ENCODE results near the gene MAN1A1. TPM values are rescaled to one million over a fixed set of nuclear protein-coding genes. Genes with fewer than 3 reads are reported as not detected.

The MAN1A1 gene
- total and polyA plus RNA-seq, 2 of the 8 experiments (the other 6 are each of a cell fraction or from before 2014, with no cell fraction given): 1.8 to 5.4 TPM

- no peaks in the 10 kb centered on the region; a peak in 1 of 4 replicates for H3K9me3 ChIP-seq (ENCODE audit: insufficient read depth in 2 of 2, low read depth in 1 of 2, low read length in 1 of 2)
- ChIA-PET CTCF (ENCODE audit: partially characterized antibody) (interaction anchor here (1.4 kb wide), 1 partner anchor 36 kb away, joined by 3 read pairs; no protein-coding TSS in a partner anchor), POLR2A (ENCODE audit: partially characterized antibody) (no interaction called here)
- no peak overlapping the region for H2BK12ac ChIP-seq (ENCODE audit: low read depth, low read length)
- TF ChIP-seq KDM5A (IDR thresholded peaks at IDR 0.05; ENCODE audit: low read length) (no peak), NRF1 (IDR thresholded peaks at IDR 0.05; ENCODE audit: low read depth, low read length) (no peak), POLR2AphosphoS5 (IDR thresholded peaks at IDR 0.05; ENCODE audit: low read depth, low read length) (no peak)
- H3K23ac ChIP-seq (ENCODE audit: insufficient read length): no peak overlapping the region
- no peaks in the 10 kb centered on the region for H4K20me1 ChIP-seq (replicated peaks in 1 of 2; ENCODE audit: control insufficient read depth in 1 of 2, insufficient read depth in 2 of 2, low read length in 2 of 2)
- H3K79me1 ChIP-seq (ENCODE audit: low read depth, low read length): no peaks in the 10 kb centered on the region
- no peak overlapping the region for H3K4ac ChIP-seq (replicated peaks; ENCODE audit: insufficient read length, low read depth, low read length)
- no peak overlapping the region for H4K8ac ChIP-seq (ENCODE audit: extremely low read depth, insufficient read depth, low read length)
- no peak overlapping the region for H3K9ac ChIP-seq (replicated peaks in 1 of 4; ENCODE audit: extremely low read depth in 1 of 4, low read depth in 3 of 4, low read length in 3 of 4)
- FAIRE-seq (no peak), DNase-seq (ENCODE audit: low read depth in 1 of 2, low spot score in 2 of 2) (no peak)
- no peak overlapping the region for H3K4me2 ChIP-seq (ENCODE audit: insufficient read depth in 1 of 2, low read depth in 2 of 2, low read length in 2 of 2)
- H2BK15ac ChIP-seq (ENCODE audit: low read length): no peak overlapping the region
- H3K36me3 ChIP-seq (ENCODE audit: control insufficient read depth in 2 of 4, insufficient read depth in 4 of 4, low read length in 3 of 4): no peaks in the 10 kb centered on the region; a peak in 1 of 8 replicates
- 89% methylated on average over 3 of the region's 3 CpGs; no CpG with 5 or more reads in 1 of the 2 experiments for WGBS, 2 experiments (ENCODE audit: extremely low coverage in 1 of 2, insufficient coverage in 1 of 2, insufficient read length in 1 of 2, insufficient replicate concordance in 2 of 2, low coverage in 1 of 2, low lambda C conversion rate in 2 of 2, missing lambda C conversion rate in 1 of 2)
- H3K4me1 ChIP-seq (replicated peaks in 1 of 4; ENCODE audit: control insufficient read depth in 3 of 4, insufficient read depth in 4 of 4, low read length in 3 of 4): no peaks in the 10 kb centered on the region
- no peaks in the 10 kb centered on the region for H3K79me2 ChIP-seq (ENCODE audit: control insufficient read depth in 1 of 2, insufficient read depth in 2 of 2, low read length in 2 of 2)
- no peaks in the 10 kb centered on the region for H3K27me3 ChIP-seq (replicated peaks in 1 of 4; ENCODE audit: control insufficient read depth in 3 of 4, extremely low read depth in 1 of 4, insufficient read depth in 3 of 4, low read length in 3 of 4)
- no peak overlapping the region for H3K18ac ChIP-seq (ENCODE audit: extremely low read depth, low read length)
- no peak overlapping the region for H4K5ac ChIP-seq (ENCODE audit: insufficient read length, low read depth, low read length)
- no peak overlapping the region for H3K4me3 ChIP-seq (ENCODE audit: extremely low read depth in 1 of 4, insufficient read depth in 2 of 4, low read depth in 3 of 4, low read length in 4 of 4)
- no peak overlapping the region for H3K14ac ChIP-seq (ENCODE audit: insufficient read length)
- no peak overlapping the region for H2AFZ ChIP-seq (ENCODE audit: low read length)
- no peaks in the 10 kb centered on the region for H3K23me2 ChIP-seq (ENCODE audit: low read depth, low read length)
- H4K91ac ChIP-seq (replicated peaks; ENCODE audit: insufficient read length, low read length): no peak overlapping the region
- H2BK120ac ChIP-seq (replicated peaks; ENCODE audit: low read depth, low read length): no peak overlapping the region
- no peak overlapping the region for H2AK5ac ChIP-seq (ENCODE audit: low read depth, low read length)
- H2BK5ac ChIP-seq (ENCODE audit: low read depth, low read length): no peak overlapping the region
- H3K56ac ChIP-seq (replicated peaks; ENCODE audit: insufficient read length, low read depth, low read length): no peak overlapping the region
- H3K27ac ChIP-seq (ENCODE audit: low read depth, low read length): no peak overlapping the region
- H2BK20ac ChIP-seq (ENCODE audit: low read length): no peak overlapping the region
Observed at GRCh38 chr6:119283214-119283613, 66.3 kb downstream of the MAN1A1 start.
